HG03139 (cell line): Measurements from ENCODE around the gene DDX17.

Source experiments
- ATAC-seq: cut with Tn5 transposase; IDR thresholded peaks from one replicate; pipeline ENCODE4 v1.9.1; 2021; ENCODE audit not compliant: unreplicated experiment

DDX17 gene

DNA sequence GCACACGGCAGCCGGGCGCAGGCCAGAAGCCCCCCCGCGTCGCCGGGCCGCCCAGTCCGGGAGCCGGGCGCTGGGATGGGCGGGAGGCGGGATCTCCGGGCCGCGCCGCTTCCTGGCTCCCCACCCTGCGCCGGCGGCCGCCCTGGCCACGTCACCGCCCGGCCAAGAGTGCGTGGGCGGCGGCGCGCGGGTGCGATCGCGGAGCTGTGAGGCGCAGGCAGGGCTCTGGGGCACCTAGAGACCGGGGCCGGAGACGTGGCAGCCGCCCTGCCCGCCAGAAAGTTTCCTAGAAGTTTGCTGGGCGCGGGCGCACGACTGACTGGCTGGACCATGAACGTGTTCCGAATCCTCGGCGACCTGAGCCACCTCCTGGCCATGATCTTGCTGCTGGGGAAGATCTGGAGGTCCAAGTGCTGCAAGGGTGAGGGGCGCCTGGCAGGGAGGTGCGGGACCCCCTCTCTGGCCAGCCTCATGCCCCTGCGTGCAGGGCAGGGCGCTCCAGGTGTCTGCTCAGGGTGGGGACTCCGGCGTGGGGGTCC, 38.1 kb downstream of the DDX17 start, which contains the start of gene KDELR3:
Gene KDELR3 (plus strand): TSS at position 193 of the 539 bp plus-strand sequence. CDS start 138 bp downstream, at position 331.
- no peak for ATAC-seq

DNA sequence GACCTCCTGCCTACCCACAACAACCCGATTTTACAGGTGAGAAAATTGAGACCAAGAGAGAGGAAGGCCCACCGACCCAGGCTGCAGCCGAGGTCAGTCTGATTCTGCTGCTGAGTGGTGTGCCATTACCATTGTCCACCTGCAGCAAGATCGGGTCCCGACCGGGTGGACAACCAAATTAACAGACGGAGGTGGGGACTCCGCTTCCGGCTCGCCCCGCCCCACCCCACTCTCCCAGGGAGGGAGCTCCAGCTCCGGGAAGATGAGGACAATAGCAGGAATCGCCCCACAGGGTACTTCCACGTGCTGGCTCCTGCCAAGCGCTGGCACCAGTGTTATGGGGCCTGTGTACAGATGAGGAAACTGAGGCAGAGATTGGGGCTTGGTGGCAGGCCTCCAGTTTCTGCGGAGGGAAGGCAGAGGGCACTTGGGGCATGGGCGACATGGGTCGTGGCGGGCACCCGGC, 38.6 kb downstream of the DDX17 start:
- no peak for ATAC-seq

GRCh38 chr22:38465673-38466490, 40.2 kb downstream of the DDX17 start:
- no peak for ATAC-seq

GRCh38 chr22:38464992-38465672, 41.0 kb downstream of the DDX17 start:
- no peak for ATAC-seq

DNA sequence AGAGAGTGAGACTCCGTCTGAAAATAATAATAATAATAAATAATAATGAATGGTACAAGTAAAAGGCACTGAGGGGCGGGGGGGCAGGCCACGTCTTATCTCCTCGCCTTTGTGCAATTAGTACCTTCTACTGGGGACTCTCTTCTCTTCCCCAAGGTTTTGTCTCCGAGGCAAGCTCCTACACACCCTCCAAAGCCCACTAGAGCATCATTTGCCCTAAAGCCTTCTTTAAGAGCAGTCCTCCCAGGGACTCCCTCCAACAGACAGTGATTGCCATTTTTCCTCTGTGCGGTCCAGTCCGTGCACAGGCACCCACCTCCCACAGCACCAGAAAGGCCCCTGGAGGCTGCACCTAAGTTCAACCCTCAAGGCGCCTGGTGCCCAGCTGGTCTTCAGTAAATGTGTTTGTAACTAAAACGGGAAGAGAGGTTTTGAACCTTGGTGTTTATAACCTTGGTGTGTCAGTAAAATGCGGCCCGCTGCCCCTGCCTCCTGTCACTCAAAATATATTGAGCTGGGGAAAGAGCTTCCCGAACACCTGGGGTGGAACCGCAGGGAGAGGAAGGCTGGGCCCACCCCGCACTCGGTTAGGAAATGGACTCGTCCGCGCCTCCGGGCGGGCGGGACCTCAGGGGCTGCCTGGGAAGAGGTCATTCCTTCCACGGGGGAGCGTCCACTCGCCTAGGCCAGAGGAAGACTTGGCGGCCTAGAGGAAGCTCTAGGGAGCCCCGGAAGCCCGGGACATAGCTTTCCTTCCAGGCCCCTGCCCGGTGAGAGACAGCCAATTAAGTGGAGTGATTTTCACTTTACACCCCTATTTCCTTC, 42.9 kb downstream of the DDX17 start:
- ATAC-seq: no peak

- ATAC-seq: no peak
These were observed 44.6 kb downstream of the DDX17 start for GRCh38 chr22:38461414-38462081.

DNA sequence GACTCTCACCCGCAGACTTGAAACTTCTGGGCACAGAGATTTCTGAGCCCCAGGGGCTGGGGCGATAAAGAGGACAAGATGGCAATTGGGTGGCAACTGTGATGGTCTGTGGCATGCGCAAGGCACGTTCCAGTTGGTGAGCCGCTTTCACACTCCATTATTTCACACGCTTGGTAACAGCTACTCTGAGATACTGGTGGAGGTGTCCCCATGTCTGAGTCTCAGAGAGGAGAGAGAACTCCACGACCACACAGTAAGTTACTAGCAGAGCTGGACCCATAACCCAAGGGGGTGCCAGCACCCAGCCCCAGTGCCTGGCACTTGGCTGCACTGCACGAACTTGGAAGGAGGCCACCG, 45.1 kb downstream of the DDX17 start:
- ATAC-seq: no peak

- no peak for ATAC-seq
These were observed 45.7 kb downstream of the DDX17 start for GRCh38 chr22:38460426-38460840.

GRCh38 chr22:38456841-38457699, 49.0 kb downstream of the DDX17 start:
- ATAC-seq: no peak

- no peak for ATAC-seq
These were observed 49.8 kb downstream of the DDX17 start for GRCh38 chr22:38456272-38456835.

DNA sequence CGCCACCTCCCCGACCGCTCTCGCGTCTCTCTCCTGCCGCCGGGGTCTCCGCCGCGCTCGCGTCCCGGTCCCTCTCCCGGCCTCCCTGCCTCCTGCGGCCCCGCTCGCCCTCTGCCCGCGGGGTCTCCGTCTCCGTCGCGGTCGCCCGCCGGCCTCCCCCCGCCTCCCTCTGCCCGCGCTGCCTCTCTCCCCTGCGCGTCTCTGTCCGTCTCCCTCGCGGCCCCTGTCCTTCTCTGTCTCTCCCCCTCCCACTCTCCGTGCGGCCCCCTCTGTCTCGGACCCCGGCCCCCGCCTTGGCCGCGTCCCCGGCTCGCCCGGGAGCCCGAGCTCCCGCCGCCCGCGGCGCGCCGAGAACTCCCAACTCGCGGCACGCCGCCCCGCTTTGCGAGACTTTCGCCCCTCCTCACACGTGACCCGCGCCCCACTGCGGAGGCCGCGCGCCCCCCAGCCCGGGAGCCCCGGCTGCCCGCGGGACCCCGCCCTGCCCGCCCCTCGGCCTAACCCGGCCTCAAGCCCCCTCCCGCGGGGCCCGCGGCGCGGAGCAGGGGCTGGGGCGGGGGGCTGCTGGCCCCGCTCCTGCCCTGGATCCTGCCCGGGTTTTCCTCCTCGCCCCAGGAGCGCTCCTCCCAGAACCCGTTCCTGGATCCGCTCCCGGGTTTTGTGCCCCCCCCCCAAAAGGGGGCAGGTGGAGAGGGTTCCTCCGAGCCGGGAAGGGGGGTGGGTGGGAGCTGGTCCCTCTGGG, 50.4 kb downstream of the DDX17 start:
- no peak for ATAC-seq

DNA sequence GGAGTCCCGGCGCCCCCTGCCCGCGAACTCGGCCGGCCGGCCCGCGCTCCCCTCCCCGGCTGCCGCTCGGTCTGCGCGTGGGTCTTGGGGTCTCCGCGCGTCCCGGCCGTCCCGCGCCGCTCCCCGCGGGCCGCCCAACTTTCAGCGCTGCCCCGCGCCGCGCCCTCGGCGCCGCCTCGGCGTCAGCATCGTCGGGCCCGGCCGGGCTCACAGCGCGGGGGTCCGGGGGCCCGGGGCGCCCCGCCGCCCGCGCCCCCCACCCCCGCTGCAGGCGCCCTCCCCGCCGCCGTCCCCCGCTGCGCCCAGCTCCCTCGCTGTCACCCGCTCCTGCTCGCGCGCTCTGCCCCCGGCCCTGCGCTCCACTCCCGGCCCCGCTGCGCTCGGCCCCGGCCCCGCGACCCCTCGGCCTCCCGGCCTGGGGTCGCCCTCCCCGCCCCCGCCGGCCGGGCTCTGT, 51.0 kb downstream of the DDX17 start, which contains the start of gene KCNJ4:
Gene KCNJ4 (minus strand): TSS at position 124 of the 454 bp plus-strand sequence. CDS start 27,067 bp downstream, outside the sequence.
- ATAC-seq: no peak

DNA sequence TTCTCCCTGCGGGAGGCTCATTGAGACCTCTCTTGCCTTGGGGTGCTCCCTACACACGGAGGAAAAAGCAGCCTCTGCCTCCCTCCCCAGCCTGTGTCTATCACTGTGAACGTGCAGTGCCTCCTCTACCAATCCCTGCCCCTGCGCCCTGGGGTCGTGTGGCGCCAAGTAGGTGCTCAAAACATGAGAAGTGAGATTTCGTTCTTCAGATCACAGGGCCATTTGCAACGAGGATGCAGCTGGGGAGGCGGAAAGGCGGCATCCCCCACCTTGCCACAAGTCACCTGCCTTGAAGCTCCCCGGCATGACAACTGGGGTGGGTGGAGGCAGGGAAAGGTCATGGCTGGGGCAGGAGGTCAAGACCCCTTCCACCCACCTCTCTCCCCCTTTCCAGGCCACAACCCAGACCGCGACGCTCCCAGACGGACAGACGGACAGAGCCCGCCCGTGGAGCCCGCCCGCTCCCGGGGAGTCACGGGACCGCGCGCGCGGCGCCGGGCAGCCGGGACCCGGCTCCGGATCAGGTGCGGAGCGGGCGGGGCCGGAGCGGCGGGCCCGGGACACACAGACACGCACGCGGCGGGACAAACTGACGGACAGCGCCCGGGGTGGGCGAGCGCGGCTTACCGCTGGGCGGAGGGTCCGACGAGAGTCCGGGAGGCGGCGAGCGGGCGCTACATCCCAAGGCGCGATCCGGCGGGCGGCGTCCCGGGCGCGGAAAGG, 51.6 kb downstream of the DDX17 start:
- no peak for ATAC-seq

DNA sequence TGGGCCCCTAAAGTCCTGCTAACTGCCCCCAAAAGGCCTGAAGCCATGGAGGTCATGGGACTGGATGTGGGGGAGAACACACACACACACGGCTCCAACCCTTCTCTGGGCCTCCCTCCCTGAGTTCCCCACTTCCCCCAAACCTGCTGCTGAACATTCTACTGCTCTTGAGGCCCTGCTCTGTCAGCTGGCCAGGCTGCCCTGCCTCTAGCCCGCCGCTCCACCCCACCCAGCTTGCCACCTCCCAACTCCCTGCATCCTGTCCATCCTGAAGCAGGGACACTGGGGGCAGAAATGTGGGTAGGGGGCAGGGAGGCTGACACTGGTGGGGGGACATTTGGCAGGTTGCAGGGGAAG, 52.1 kb downstream of the DDX17 start:
- ATAC-seq: no peak

- no peak for ATAC-seq
These were observed 52.9 kb downstream of the DDX17 start for GRCh38 chr22:38453066-38453672.

DNA sequence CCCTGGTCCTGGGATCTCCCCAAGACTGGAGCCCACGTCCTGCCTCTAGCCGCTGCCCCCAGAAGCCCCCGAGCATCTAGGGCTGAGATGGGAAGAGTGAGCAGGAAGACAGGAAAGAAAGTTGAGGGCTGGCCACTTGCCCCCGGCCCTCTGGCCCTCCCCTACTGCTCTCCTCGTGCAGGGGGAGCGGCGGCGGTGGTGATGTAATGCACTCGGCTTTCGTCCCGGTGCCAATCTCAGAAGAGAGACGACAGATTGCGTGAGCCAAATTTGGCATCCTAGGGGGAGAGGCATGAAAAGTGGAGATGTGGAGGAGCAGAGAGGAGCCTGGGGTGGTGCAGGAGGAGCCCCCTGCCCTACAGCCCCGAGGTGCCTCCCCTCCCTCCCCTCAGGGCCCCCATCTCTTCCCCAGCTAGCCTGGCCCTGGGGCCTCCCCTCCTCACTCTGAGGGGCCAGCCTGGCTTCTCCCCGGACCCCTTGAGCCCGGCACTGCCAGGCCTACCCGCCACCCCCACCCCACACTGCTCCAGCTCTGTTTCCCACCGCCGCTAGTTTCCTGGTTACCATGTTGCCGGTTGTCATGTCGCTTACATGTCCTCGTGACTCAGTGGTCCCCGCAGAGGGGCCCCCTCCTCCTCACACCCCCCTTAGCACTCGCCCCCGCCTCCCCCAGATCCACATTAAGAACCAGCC, 53.6 kb downstream of the DDX17 start:
- ATAC-seq: no peak

- ATAC-seq: no peak
These were observed 54.2 kb downstream of the DDX17 start for GRCh38 chr22:38451864-38452263.
